HepG2 (cell line): Measurements from ENCODE around the gene KCNK2.

Experiments used
- CTCF ChIP-seq: sonication (generic); formaldehyde crosslinking; IDR thresholded peaks from 2 replicates; pipeline ENCODE4 v1.5.0; 2020; ENCODE audit warnings: mild to moderate bottlenecking, missing genetic modification reagents, moderate library complexity
- FOXO4 ChIP-seq: sonication (generic); formaldehyde crosslinking; conservative IDR thresholded peaks from 2 replicates; pipeline ENCODE4 v1.8.1; 2023; ENCODE audit warnings: missing genetic modification reagents
- POLR2A ChIP-seq, 2 experiments: IDR thresholded peaks; 2 replicates each; pipeline ENCODE4 v1.6.1; 2011; ENCODE audit warnings: low read depth in 2 of 2, low read length in 2 of 2, mild to moderate bottlenecking in 1 of 2, moderate library complexity in 1 of 2; ENCODE audit not compliant: insufficient read depth in 1 of 2
- SMC3 ChIP-seq: IDR thresholded peaks from 2 replicates; pipeline ENCODE4 v1.6.1; 2011; ENCODE audit warnings: low read length, improper control_type of control experiment
- TP53 ChIP-seq: sonication (generic); formaldehyde crosslinking; conservative IDR thresholded peaks from 2 replicates; pipeline ENCODE4 v1.4.0; 2020; ENCODE audit warnings: missing genetic modification reagents
- ZNF251 ChIP-seq: sonication (generic); formaldehyde crosslinking; IDR thresholded peaks from 2 replicates; pipeline ENCODE4 v1.9.0; 2021; ENCODE audit warnings: mild to moderate bottlenecking, missing genetic modification reagents

GRCh38 chr1:215109171-215109570, 26.6 kb downstream of the KCNK2 start:
- TF ChIP-seq CTCF (no peak), POLR2A (IDR thresholded peaks at IDR 0.05; ENCODE audit: insufficient read depth in 1 of 2, low read depth in 2 of 2, low read length in 2 of 2) (no peak), TP53 (no peak), SMC3 (no peak), ZNF251 (no peak), FOXO4 (no peak)
